H1 (cell line): Measurements from ENCODE around the gene SLC6A18. TPM values are rescaled to one million over a fixed set of nuclear protein-coding genes. Genes with fewer than 3 reads are reported as not detected.

Source experiments
- CTCF ChIA-PET: fragments of 300-600 bp; sonication (Branson Sonifier 250); formaldehyde crosslinking; loops from one replicate; lab custom pipeline; 2021; ENCODE audit not compliant: partially characterized antibody; lab: Charles Lee
- POLR2A ChIA-PET: fragments of 300-600 bp; sonication (Branson Sonifier 250); formaldehyde crosslinking; loops from one replicate; lab custom pipeline; 2021; ENCODE audit warnings: inconsistent platforms; ENCODE audit not compliant: partially characterized antibody; lab: Charles Lee
- DNase-seq, 2 experiments: peaks; one replicate each; pipeline versions ENCODE4 v3.0.0 to v3.0.0-alpha.2; 2010 to 2022; ENCODE audit warnings: low spot score in 2 of 2, low read depth in 1 of 2, mixed read lengths in 1 of 2
- FAIRE-seq: peaks from 2 replicates; lab custom pipeline; 2011; peaks lifted over from hg19 to GRCh38; lab: Jason Lieb, UNC
- H2AFZ ChIP-seq: 2 replicates; pipeline ENCODE4 v1.8.1; 2012; ENCODE audit warnings: low read length, inconsistent platforms
- H2AK5ac ChIP-seq: 2 replicates; pipeline ENCODE4 v1.6.1; 2013; ENCODE audit warnings: low read depth, low read length
- H2BK120ac ChIP-seq: replicated peaks from 2 replicates; pipeline ENCODE3; 2013; ENCODE audit warnings: low read depth, low read length, inconsistent platforms
- H2BK12ac ChIP-seq: 2 replicates; pipeline ENCODE4 v1.6.1; 2013; ENCODE audit warnings: low read depth, low read length
- H2BK15ac ChIP-seq: 2 replicates; pipeline ENCODE4 v1.6.1; 2013; ENCODE audit warnings: low read length
- H2BK20ac ChIP-seq: 2 replicates; pipeline ENCODE4 v1.6.1; 2013; ENCODE audit warnings: low read length
- H2BK5ac ChIP-seq: 2 replicates; pipeline ENCODE4 v1.6.1; 2013; ENCODE audit warnings: low read depth, low read length
- H3K14ac ChIP-seq: 2 replicates; pipeline ENCODE4 v1.6.1; 2013; ENCODE audit warnings: inconsistent platforms; ENCODE audit not compliant: insufficient read length
- H3K18ac ChIP-seq: 2 replicates; pipeline ENCODE4 v1.6.1; 2013; ENCODE audit warnings: low read length; ENCODE audit errors: extremely low read depth
- H3K23ac ChIP-seq: 2 replicates; pipeline ENCODE4 v1.6.1; 2013; ENCODE audit warnings: inconsistent platforms; ENCODE audit not compliant: insufficient read length
- H3K23me2 ChIP-seq: 2 replicates; pipeline ENCODE4 v1.6.1; 2013; ENCODE audit warnings: low read depth, low read length
- H3K27ac ChIP-seq: 2 replicates; pipeline ENCODE4 v1.6.1; 2011; ENCODE audit warnings: low read depth, low read length, inconsistent platforms
- H3K27me3 ChIP-seq, 4 experiments: replicated peaks in 1 of 4; 1 replicate in 1 of 4; 2 replicates in 3 of 4; pipeline versions ENCODE4 v1.6.1 to v1.8.1; 2011 to 2013; ENCODE audit warnings: low read length in 3 of 4, mild to moderate bottlenecking in 3 of 4, inconsistent platforms in 2 of 4, mixed read lengths in 2 of 4, moderate library complexity in 1 of 4; ENCODE audit not compliant: control insufficient read depth in 3 of 4, insufficient read depth in 3 of 4; ENCODE audit errors: extremely low read depth in 1 of 4
- H3K36me3 ChIP-seq, 4 experiments: 2 replicates each; pipeline versions ENCODE4 v1.6.1 to v1.8.1; 2011 to 2013; ENCODE audit warnings: mild to moderate bottlenecking in 4 of 4, low read length in 3 of 4, moderate library complexity in 2 of 4, control low read depth in 1 of 4, inconsistent platforms in 1 of 4; ENCODE audit not compliant: insufficient read depth in 4 of 4, control insufficient read depth in 2 of 4
- H3K4ac ChIP-seq: replicated peaks from 2 replicates; pipeline ENCODE3; 2013; ENCODE audit warnings: low read length, low read depth, mixed read lengths, inconsistent platforms; ENCODE audit not compliant: insufficient read length
- H3K4me1 ChIP-seq, 4 experiments: replicated peaks in 1 of 4; 1 replicate in 1 of 4; 2 replicates in 3 of 4; pipeline versions ENCODE4 v1.6.1 to v1.8.1; 2011 to 2013; ENCODE audit warnings: low read length in 3 of 4, inconsistent platforms in 2 of 4, mixed read lengths in 1 of 4; ENCODE audit not compliant: insufficient read depth in 4 of 4, control insufficient read depth in 3 of 4
- H3K4me2 ChIP-seq, 2 experiments: 2 replicates each; pipeline versions ENCODE4 v1.6.1 to v1.8.1; 2011 to 2013; ENCODE audit warnings: low read depth in 2 of 2, low read length in 2 of 2, control low read depth in 1 of 2, inconsistent platforms in 1 of 2, mild to moderate bottlenecking in 1 of 2; ENCODE audit not compliant: insufficient read depth in 1 of 2
- H3K4me3 ChIP-seq, 4 experiments: fragments of 200-600, 300-600 bp in 1 of 4; sonication (generic), shearing (Covaris generic), sonication (Bioruptor Twin) in 1 of 4; 2 replicates each; pipeline versions ENCODE4 v1.5.1 to v1.8.1; 2011 to 2016; ENCODE audit warnings: low read length in 4 of 4, low read depth in 3 of 4, control low read depth in 2 of 4, inconsistent platforms in 2 of 4, mild to moderate bottlenecking in 2 of 4, mixed read lengths in 1 of 4, moderate library complexity in 1 of 4; ENCODE audit not compliant: insufficient read depth in 2 of 4; ENCODE audit errors: extremely low read depth in 1 of 4
- H3K56ac ChIP-seq: replicated peaks from 2 replicates; pipeline ENCODE3; 2013; ENCODE audit warnings: low read depth, mild to moderate bottlenecking, mixed read lengths, low read length, inconsistent platforms; ENCODE audit not compliant: insufficient read length
- H3K79me1 ChIP-seq: 2 replicates; pipeline ENCODE4 v1.6.1; 2013; ENCODE audit warnings: low read depth, low read length, control low read depth
- H3K79me2 ChIP-seq, 2 experiments: 2 replicates each; pipeline versions ENCODE4 v1.6.1 to v1.8.1; 2012 to 2013; ENCODE audit warnings: low read length in 2 of 2, mild to moderate bottlenecking in 2 of 2, inconsistent platforms in 1 of 2; ENCODE audit not compliant: insufficient read depth in 2 of 2, control insufficient read depth in 1 of 2
- H3K9ac ChIP-seq, 4 experiments: replicated peaks in 1 of 4; 1 replicate in 1 of 4; 2 replicates in 3 of 4; pipeline versions ENCODE4 v1.6.1 to v1.8.1; 2011 to 2013; ENCODE audit warnings: low read depth in 3 of 4, low read length in 3 of 4, control low read depth in 2 of 4, mild to moderate bottlenecking in 2 of 4, moderate library complexity in 2 of 4, inconsistent platforms in 1 of 4; ENCODE audit errors: extremely low read depth in 1 of 4
- H3K9me3 ChIP-seq, 2 experiments: 2 replicates each; pipeline versions ENCODE4 v1.6.1 to v1.8.1; 2012 to 2013; ENCODE audit warnings: mild to moderate bottlenecking in 2 of 2, moderate library complexity in 2 of 2, control low read depth in 1 of 2, inconsistent platforms in 1 of 2, low read depth in 1 of 2, low read length in 1 of 2, mixed read lengths in 1 of 2; ENCODE audit not compliant: insufficient read depth in 2 of 2
- H4K20me1 ChIP-seq, 2 experiments: replicated peaks in 1 of 2; 2 replicates each; pipeline versions ENCODE3 to v1.8.1; 2011 to 2013; ENCODE audit warnings: inconsistent platforms in 2 of 2, low read length in 2 of 2, mild to moderate bottlenecking in 1 of 2; ENCODE audit not compliant: insufficient read depth in 2 of 2, control insufficient read depth in 1 of 2
- H4K5ac ChIP-seq: 2 replicates; pipeline ENCODE4 v1.6.1; 2013; ENCODE audit warnings: low read length, low read depth, mixed read lengths, inconsistent platforms; ENCODE audit not compliant: insufficient read length
- H4K8ac ChIP-seq: 2 replicates; pipeline ENCODE4 v1.8.0; 2013; ENCODE audit warnings: mild to moderate bottlenecking, moderate library complexity, low read length, inconsistent platforms; ENCODE audit not compliant: insufficient read depth; ENCODE audit errors: extremely low read depth
- H4K91ac ChIP-seq: replicated peaks from 2 replicates; pipeline ENCODE3; 2013; ENCODE audit warnings: low read length, mixed read lengths, inconsistent platforms; ENCODE audit not compliant: insufficient read length
- BCL11A ChIP-seq, 2 experiments: IDR thresholded peaks; one replicate each; pipeline ENCODE4 v1.6.1; 2011; ENCODE audit warnings: low read depth in 2 of 2, low read length in 2 of 2, mild to moderate bottlenecking in 2 of 2
- BRCA1 ChIP-seq: IDR thresholded peaks from 2 replicates; pipeline ENCODE4 v1.6.1; 2012; ENCODE audit warnings: low read depth, low read length, improper control_type of control experiment
- CBX5 ChIP-seq: fragments of 300-800, 300-1000 bp; sonication (generic); IDR thresholded peaks from 2 replicates; pipeline ENCODE4 v1.7.1; 2016; ENCODE audit warnings: antibody characterized with exemption, low read length, low read depth
- JUN ChIP-seq: IDR thresholded peaks from 2 replicates; pipeline ENCODE4 v1.6.1; 2011; ENCODE audit warnings: low read depth, mild to moderate bottlenecking, improper control_type of control experiment, low read length
- NANOG ChIP-seq: IDR thresholded peaks from 2 replicates; pipeline ENCODE4 v1.6.1; 2011; ENCODE audit warnings: low read length, low read depth, mild to moderate bottlenecking, inconsistent platforms; ENCODE audit not compliant: insufficient read depth, poor library complexity, severe bottlenecking
- WGBS, 2 experiments: shearing (Covaris generic) in 1 of 2; methylation state at CpG; one replicate each; pipeline versions ENCODE4 v1.1.6 to v1.1.7; 2013 to 2015; ENCODE audit warnings: low lambda C conversion rate in 2 of 2, mixed read lengths in 2 of 2, inconsistent platforms in 1 of 2, low coverage in 1 of 2, missing lambda C conversion rate in 1 of 2; ENCODE audit not compliant: insufficient replicate concordance in 2 of 2, insufficient coverage in 1 of 2, insufficient read length in 1 of 2; ENCODE audit errors: extremely low coverage in 1 of 2, missing lambda C conversion rate in 1 of 2; 5-methylcytosine and 5-hydroxymethylcytosine counted together
- polyA plus RNA-seq, 7 experiments: library from polyadenylated mRNA; depleted of rRNA in 3 of 7; stranded (reverse) in 5 of 7; unstranded in 2 of 7; fragments of >200 nt in 5 of 7; fragments of 200-250 nt in 2 of 7; gene quantifications; 1 replicate in 5 of 7; 2 replicates in 1 of 7; 4 replicates in 1 of 7; pipeline versions ENCODE4 v1.2.1 to v1.2.3, GENCODE V29; 2011 to 2013; ENCODE audit warnings: missing spikeins in 2 of 7, mixed read lengths in 2 of 7
- total RNA-seq: library from RNA; stranded (reverse); fragmentation: NEBNext Ultra II Directional; extraction: Animal tissue kit (Norgen Biotek cat#: 25700); gene quantifications from 2 replicates; pipeline ENCODE4 v1.2.1, GENCODE V29; 2021

Gene SLC6A18
- total and polyA plus RNA-seq, 2 of the 8 experiments (the other 6 are each of a cell fraction or from before 2014, with no cell fraction given): not detected

DNA sequence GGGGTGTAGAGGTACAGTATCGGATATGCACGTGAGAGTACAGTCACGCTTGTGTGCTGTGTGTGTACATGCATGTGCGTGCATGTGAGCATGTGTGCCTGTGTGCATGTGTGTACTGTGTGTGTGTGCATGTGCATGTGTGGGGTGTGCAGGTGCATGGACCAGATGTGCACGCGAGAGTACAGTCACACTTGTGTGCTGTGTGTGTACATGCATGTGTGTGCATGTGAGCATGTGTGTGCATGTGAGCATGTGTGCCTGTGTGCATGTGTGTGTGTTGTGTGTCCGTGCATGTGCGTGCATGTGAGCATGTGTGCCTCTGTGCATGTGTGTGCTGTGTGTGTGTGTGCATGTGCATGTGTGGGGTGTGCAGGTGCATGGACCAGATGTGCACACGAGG, 13.5 kb upstream of the SLC6A18 start:
- Histone ChIP-seq H3K18ac (no peak overlapping the region), H4K20me1 (peaks cover 3 to 6% of the 10 kb centered on the region in 2 experiments), H3K23ac (no peak overlapping the region), H4K91ac (no peak overlapping the region), H2AK5ac (peak overlapping the region; percentile 47; the same call in 1 of the 2 replicates), H2BK120ac (no peak overlapping the region), H3K27ac (no peak overlapping the region), H3K4me1 (no peaks in the 10 kb centered on the region), H3K36me3 (no peaks in the 10 kb centered on the region), H3K56ac (no peak overlapping the region), H3K79me2 (no peaks in the 10 kb centered on the region), H3K9me3 (peaks cover 0 to 2% of the 10 kb centered on the region in 2 experiments; a peak in 1 of 4 replicates), H2BK15ac (no peak overlapping the region), H2AFZ (no peak overlapping the region), H2BK5ac (peak overlapping the region; percentile 4; the same call in 1 of the 2 replicates), H2BK20ac (no peak overlapping the region), H2BK12ac (peak overlapping the region; percentile 18; the same call in 1 of the 2 replicates), H4K5ac (no peak overlapping the region), H3K4ac (no peak overlapping the region), H3K4me2 (no peak overlapping the region), H4K8ac (no peak overlapping the region), H3K79me1 (no peaks in the 10 kb centered on the region), H3K23me2 (no peaks in the 10 kb centered on the region), H3K14ac (no peak overlapping the region), H3K4me3 (no peak overlapping the region), H3K27me3 (no peaks in the 10 kb centered on the region; a peak in 1 of 7 replicates), H3K9ac (no peak overlapping the region; a peak in 1 of 7 replicates)
- CTCF ChIA-PET: no interaction called here
- POLR2A ChIA-PET: no interaction called here
- no peak for TF ChIP-seq JUN
- TF ChIP-seq CBX5: no peak
- no peak for TF ChIP-seq NANOG
- TF ChIP-seq BRCA1: no peak
- TF ChIP-seq BCL11A (IDR thresholded peaks at IDR 0.05; ENCODE audit: low read depth in 2 of 2, low read length in 2 of 2): no peak
- DNase-seq (no peak), FAIRE-seq (no peak)
- WGBS, 2 experiments: 98% methylated on average over 9 of the region's 9 CpGs; no CpG with 5 or more reads in 1 of the 2 experiments
